GM19395 (cell line): ENCODE results near the gene NME4.
"Not testable (repeated sequence)": the region's sequence is repeated elsewhere in the genome, so short reads cannot be mapped to it uniquely, and the experiment has no call there.

Experiments used
- ATAC-seq: cut with Tn5 transposase; IDR thresholded peaks from one replicate; pipeline ENCODE4 v1.9.1; 2021; ENCODE audit warnings: mild to moderate bottlenecking, moderate library complexity; ENCODE audit not compliant: unreplicated experiment

NME4 gene

GRCh38 chr16:375927-376816 lies 20.8 kb upstream of the NME4 start:
- ATAC-seq = no peak

GRCh38 chr16:376817-377418 lies 20.1 kb upstream of the NME4 start:
- no peak for ATAC-seq

GRCh38 chr16:377419-377951 lies 19.5 kb upstream of the NME4 start:
- ATAC-seq = no peak

- not testable (repeated sequence) for ATAC-seq
These were observed 18.7 kb upstream of the NME4 start for GRCh38 chr16:378113-378820.

- no peak for ATAC-seq
These were observed 18.2 kb upstream of the NME4 start for GRCh38 chr16:378821-379182.

- no peak for ATAC-seq
These were observed 17.6 kb upstream of the NME4 start for GRCh38 chr16:379183-379960.

GRCh38 chr16:379961-380761 lies 16.8 kb upstream of the NME4 start:
- no peak for ATAC-seq

- no peak for ATAC-seq
These were observed 16.3 kb upstream of the NME4 start for GRCh38 chr16:380762-381011.

GRCh38 chr16:381012-381788 lies 15.8 kb upstream of the NME4 start:
- ATAC-seq = no peak

- ATAC-seq = no peak
These were observed 14.9 kb upstream of the NME4 start, which contains the start of gene PGAP6 for GRCh38 chr16:381789-382717. TSS of gene PGAP6 (minus strand) at chr16:381978. CDS start at chr16:381821, 157 bp downstream.

GRCh38 chr16:383326-384051 lies 13.5 kb upstream of the NME4 start:
- ATAC-seq = no peak

- no peak for ATAC-seq
These were observed 10.3 kb upstream of the NME4 start for GRCh38 chr16:386641-387156.

GRCh38 chr16:387761-388666 lies 9.0 kb upstream of the NME4 start:
- not testable (repeated sequence) for ATAC-seq

GRCh38 chr16:389352-389751 lies 7.6 kb upstream of the NME4 start:
- ATAC-seq = no peak

- ATAC-seq = no peak
These were observed 5.1 kb upstream of the NME4 start for GRCh38 chr16:391885-392335.

- ATAC-seq = no peak
These were observed 4.5 kb upstream of the NME4 start for GRCh38 chr16:392450-393030.
